HepG2 (cell line): Measurements from ENCODE around the gene UBE2H. TPM values are rescaled to one million over a fixed set of nuclear protein-coding genes. Genes with fewer than 3 reads are reported as not detected.

Experiments used
- ATAC-seq: fragments of 200-7000 bp; cut with Tn5 transposase; 3 replicates; pipeline ENCODE4 v1.9.1; 2020; ENCODE audit warnings: mild to moderate bottlenecking, moderate library complexity
- BruUV-seq: library from RNA; stranded (reverse); fragments of 400-500 nt; replicated peaks from 2 replicates; lab custom pipeline; 2021; lab: Mats Ljungman, UMichigan
- CTCF ChIA-PET: fragments of 300-600 bp; formaldehyde crosslinking; extraction: SDS; loops from one replicate; lab custom pipeline; 2021; ENCODE audit warnings: low total read pairs, inconsistent platforms, low intra/inter-chr PET ratio; lab: Yijun Ruan, JAX
- POLR2A ChIA-PET: fragments of 350-600 bp; sonication (Branson Sonifier 250); formaldehyde crosslinking; loops from one replicate; lab custom pipeline; 2020; ENCODE audit warnings: antibody characterized with exemption, inconsistent platforms; lab: Yijun Ruan, JAX
- DNase-seq: peaks from one replicate; pipeline ENCODE4 v3.0.0-alpha.2; 2015; ENCODE audit warnings: low spot score
- FAIRE-seq: peaks from 3 replicates; lab custom pipeline; 2011; peaks lifted over from hg19 to GRCh38; lab: Jason Lieb, UNC
- H2AFZ ChIP-seq: one replicate; pipeline ENCODE4 v1.6.1; 2011; ENCODE audit warnings: low read length, inconsistent platforms
- H3K27ac ChIP-seq: fragments of 300-600 bp; 3 replicates; pipeline ENCODE4 v1.8.0; 2011; ENCODE audit warnings: mixed run types, mild to moderate bottlenecking, mixed read lengths, low read length, inconsistent platforms; ENCODE audit not compliant: insufficient read depth; ENCODE audit errors: extremely low read length
- H3K27me3 ChIP-seq, 2 experiments: fragments of 200-600 bp in 1 of 2; 2 replicates in 1 of 2; 3 replicates in 1 of 2; pipeline versions ENCODE4 v1.6.0 to v1.8.0; 2011; ENCODE audit warnings: low read length in 2 of 2, mild to moderate bottlenecking in 2 of 2, moderate library complexity in 2 of 2, inconsistent platforms in 1 of 2; ENCODE audit not compliant: insufficient read depth in 2 of 2, control insufficient read depth in 1 of 2
- H3K36me3 ChIP-seq, 2 experiments: fragments of 200-600 bp in 1 of 2; replicated peaks in 1 of 2; 2 replicates in 1 of 2; 3 replicates in 1 of 2; pipeline versions ENCODE4 v1.5.1 to v1.8.0; 2011; ENCODE audit warnings: low read length in 2 of 2, inconsistent platforms in 1 of 2; ENCODE audit not compliant: insufficient read depth in 2 of 2, control insufficient read depth in 1 of 2
- H3K4me1 ChIP-seq: 2 replicates; pipeline ENCODE4 v1.5.1; 2012; ENCODE audit warnings: low read length, inconsistent platforms; ENCODE audit not compliant: insufficient read depth
- H3K4me2 ChIP-seq: 2 replicates; pipeline ENCODE4 v1.6.0; 2011; ENCODE audit warnings: low read depth, low read length, inconsistent platforms
- H3K4me3 ChIP-seq, 3 experiments: fragments of 200-600 bp in 1 of 3; sonication (generic), shearing (Covaris generic) in 1 of 3; replicated peaks in 1 of 3; 2 replicates each; pipeline ENCODE4 v1.5.1; 2011 to 2016; ENCODE audit warnings: low read length in 3 of 3, inconsistent platforms in 2 of 3, low read depth in 2 of 3, mild to moderate bottlenecking in 2 of 3, control low read depth in 1 of 3, mixed read lengths in 1 of 3; ENCODE audit not compliant: insufficient read depth in 1 of 3
- H3K79me2 ChIP-seq: one replicate; pipeline ENCODE4 v1.6.1; 2011; ENCODE audit warnings: low read length, inconsistent platforms; ENCODE audit not compliant: insufficient read depth
- H3K9ac ChIP-seq: 2 replicates; pipeline ENCODE4 v1.6.0; 2011; ENCODE audit warnings: mild to moderate bottlenecking, low read depth, low read length, inconsistent platforms; ENCODE audit not compliant: insufficient read depth
- H3K9me3 ChIP-seq: 2 replicates; pipeline ENCODE4 v1.5.1; 2012; ENCODE audit warnings: mild to moderate bottlenecking, low read length
- H4K20me1 ChIP-seq: 2 replicates; pipeline ENCODE4 v1.6.0; 2011; ENCODE audit warnings: inconsistent platforms, mild to moderate bottlenecking, low read length, moderate library complexity; ENCODE audit not compliant: insufficient read depth
- BCL6 ChIP-seq: IDR thresholded peaks from 2 replicates; pipeline ENCODE4 v1.6.1; 2016; ENCODE audit warnings: missing genetic modification reagents, missing compliant biosample characterization
- ESRRA ChIP-seq: sonication (generic); formaldehyde crosslinking; IDR thresholded peaks from 2 replicates; pipeline ENCODE4 v1.5.1; 2020; ENCODE audit warnings: mild to moderate bottlenecking, low read depth, missing genetic modification reagents
- HNF4A ChIP-seq: sonication (generic); formaldehyde crosslinking; IDR thresholded peaks from 2 replicates; pipeline ENCODE4 v1.4.0; 2020; ENCODE audit warnings: missing genetic modification reagents
- ISX ChIP-seq: sonication (generic); formaldehyde crosslinking; conservative IDR thresholded peaks from 2 replicates; pipeline ENCODE4 v1.5.0; 2020; ENCODE audit warnings: missing genetic modification reagents
- POGZ ChIP-seq: sonication (generic); formaldehyde crosslinking; IDR thresholded peaks from 2 replicates; pipeline ENCODE4 v1.4.0; 2020; ENCODE audit warnings: mild to moderate bottlenecking, missing genetic modification reagents
- ZNF672 ChIP-seq: sonication (generic); formaldehyde crosslinking; IDR thresholded peaks from 2 replicates; pipeline ENCODE4 v1.8.1; 2022; ENCODE audit warnings: missing genetic modification reagents
- ZSCAN20 ChIP-seq: sonication (generic); formaldehyde crosslinking; IDR thresholded peaks from 2 replicates; pipeline ENCODE4 v1.4.0; 2020; ENCODE audit warnings: missing genetic modification reagents, mild to moderate bottlenecking, borderline replicate concordance
- whole genome bisulfite sequencing: methylation state at CpG from one replicate; pipeline ENCODE4 v1.1.6; 2017; ENCODE audit warnings: low lambda C conversion rate; 5-methylcytosine and 5-hydroxymethylcytosine counted together
- in situ Hi-C: cut with HindIII; loops from 2 replicates; pipeline ENCODE4 v1.10.0; 2017; ENCODE audit warnings: low pct_unique_long_range_greater_than_20kb; ENCODE audit not compliant: extremely low pct_ligation_motif_present
- intact Hi-C: fragments of 100-400 bp; cut with micrococcal nuclease; formaldehyde crosslinking; loops from one replicate; pipeline ENCODE4 v1.10.0; 2022; ENCODE audit not compliant: unreplicated experiment
- polyA plus RNA-seq, 8 experiments: library from polyadenylated mRNA; depleted of rRNA in 3 of 8; stranded (reverse) in 7 of 8; unstranded in 1 of 8; fragments of >200 nt; fragmentation: Illumina TruSeq in 4 of 8; extraction: Trizol in 4 of 8; gene quantifications; 2 replicates each; pipeline versions ENCODE4 v1.2.1 to v1.2.3, GENCODE V29; 2011 to 2016; ENCODE audit warnings: low read depth in 4 of 8, missing spikeins in 1 of 8, mixed read lengths in 1 of 8; ENCODE audit not compliant: insufficient read depth in 1 of 8
- total RNA-seq, 5 experiments: library from RNA; depleted of rRNA; stranded (reverse); fragments of >200 nt; fragmentation: Illumina TruSeq; extraction: Trizol; gene quantifications; 2 replicates each; pipeline ENCODE4 v1.2.3, GENCODE V29; 2016; ENCODE audit warnings: low read depth in 1 of 5
- TF ChIP-seq, protein P1 (sequence below): sonication (generic); formaldehyde crosslinking; IDR thresholded peaks from 2 replicates; pipeline ENCODE4 v1.4.0; 2020; ENCODE audit warnings: missing genetic modification reagents, borderline replicate concordance
- TF ChIP-seq, protein P2 (sequence below): IDR thresholded peaks from 2 replicates; pipeline ENCODE4 v1.6.1; 2016; ENCODE audit warnings: low read depth
- TF ChIP-seq, protein P3 (sequence below): sonication (generic); formaldehyde crosslinking; IDR thresholded peaks from 2 replicates; pipeline ENCODE4 v1.5.1; 2020; ENCODE audit warnings: missing genetic modification reagents, mild to moderate bottlenecking, borderline replicate concordance
- TF ChIP-seq, protein P4 (sequence below): IDR thresholded peaks from 2 replicates; pipeline ENCODE4 v1.6.1; 2016; ENCODE audit warnings: mild to moderate bottlenecking, missing biosample characterization, missing genetic modification reagents
- TF ChIP-seq, protein P5 (sequence below): sonication (generic); formaldehyde crosslinking; IDR thresholded peaks from 2 replicates; pipeline ENCODE4 v1.5.0; 2020; ENCODE audit warnings: missing genetic modification reagents

The UBE2H gene
- total and polyA plus RNA-seq, 2 of the 13 experiments (the other 11 are each of a cell fraction or from before 2014, with no cell fraction given) = 15.5 to 40.1 TPM

DNA sequence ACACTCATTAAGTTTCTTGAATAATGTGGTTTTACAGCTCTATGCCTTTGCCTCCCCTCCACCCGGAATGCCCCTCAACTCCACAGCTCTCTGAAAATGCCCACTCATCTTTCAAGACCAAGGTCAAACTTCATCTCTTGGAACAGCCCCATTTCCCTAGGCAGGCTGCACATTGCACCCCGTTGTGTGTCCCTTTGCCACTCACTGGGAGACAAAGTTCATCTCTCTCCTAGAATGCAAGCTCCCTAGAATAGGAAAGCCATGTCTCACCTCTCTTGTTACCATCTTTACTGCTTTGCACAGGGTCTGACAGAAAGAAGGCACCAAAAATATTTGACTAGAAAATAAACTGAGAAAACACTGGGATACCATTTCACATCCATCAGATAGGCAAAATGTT lies 33.3 kb downstream of the UBE2H start:
- Histone ChIP-seq H4K20me1 (peaks cover 51% of the 10 kb centered on the region), H3K4me3 (no peak overlapping the region), H3K9ac (no peak overlapping the region), H3K79me2 (peaks cover 36% of the 10 kb centered on the region), H3K27me3 (no peaks in the 10 kb centered on the region), H3K4me2 (no peak overlapping the region), H3K9me3 (no peaks in the 10 kb centered on the region), H3K36me3 (peaks cover 0 to 3% of the 10 kb centered on the region in 2 experiments; a peak in 2 of 5 replicates), H3K4me1 (peaks cover 27% of the 10 kb centered on the region), H3K27ac (no peak overlapping the region), H2AFZ (no peak overlapping the region)
- peak; percentile 49 for ATAC-seq
- ChIA-PET CTCF (no interaction called here), POLR2A (no interaction called here)
- 69% methylated on average over 2 of the region's 2 CpGs for WGBS
- BruUV-seq = no TSS peak
- peak; percentile 8 for DNase-seq
- FAIRE-seq = no peak
- intact Hi-C loops = no loop called here
- in situ Hi-C loops = no loop called here
- TF ChIP-seq, protein P1, sequence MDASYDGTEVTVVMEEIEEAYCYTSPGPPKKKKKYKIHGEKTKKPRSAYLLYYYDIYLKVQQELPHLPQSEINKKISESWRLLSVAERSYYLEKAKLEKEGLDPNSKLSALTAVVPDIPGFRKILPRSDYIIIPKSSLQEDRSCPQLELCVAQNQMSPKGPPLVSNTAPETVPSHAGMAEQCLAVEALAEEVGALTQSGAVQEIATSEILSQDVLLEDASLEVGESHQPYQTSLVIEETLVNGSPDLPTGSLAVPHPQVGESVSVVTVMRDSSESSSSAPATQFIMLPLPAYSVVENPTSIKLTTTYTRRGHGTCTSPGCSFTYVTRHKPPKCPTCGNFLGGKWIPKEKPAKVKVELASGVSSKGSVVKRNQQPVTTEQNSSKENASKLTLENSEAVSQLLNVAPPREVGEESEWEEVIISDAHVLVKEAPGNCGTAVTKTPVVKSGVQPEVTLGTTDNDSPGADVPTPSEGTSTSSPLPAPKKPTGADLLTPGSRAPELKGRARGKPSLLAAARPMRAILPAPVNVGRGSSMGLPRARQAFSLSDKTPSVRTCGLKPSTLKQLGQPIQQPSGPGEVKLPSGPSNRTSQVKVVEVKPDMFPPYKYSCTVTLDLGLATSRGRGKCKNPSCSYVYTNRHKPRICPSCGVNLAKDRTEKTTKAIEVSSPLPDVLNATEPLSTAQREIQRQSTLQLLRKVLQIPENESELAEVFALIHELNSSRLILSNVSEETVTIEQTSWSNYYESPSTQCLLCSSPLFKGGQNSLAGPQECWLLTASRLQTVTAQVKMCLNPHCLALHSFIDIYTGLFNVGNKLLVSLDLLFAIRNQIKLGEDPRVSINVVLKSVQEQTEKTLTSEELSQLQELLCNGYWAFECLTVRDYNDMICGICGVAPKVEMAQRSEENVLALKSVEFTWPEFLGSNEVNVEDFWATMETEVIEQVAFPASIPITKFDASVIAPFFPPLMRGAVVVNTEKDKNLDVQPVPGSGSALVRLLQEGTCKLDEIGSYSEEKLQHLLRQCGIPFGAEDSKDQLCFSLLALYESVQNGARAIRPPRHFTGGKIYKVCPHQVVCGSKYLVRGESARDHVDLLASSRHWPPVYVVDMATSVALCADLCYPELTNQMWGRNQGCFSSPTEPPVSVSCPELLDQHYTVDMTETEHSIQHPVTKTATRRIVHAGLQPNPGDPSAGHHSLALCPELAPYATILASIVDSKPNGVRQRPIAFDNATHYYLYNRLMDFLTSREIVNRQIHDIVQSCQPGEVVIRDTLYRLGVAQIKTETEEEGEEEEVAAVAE (CRISPR knock-in tag) = no peak
- TF ChIP-seq, protein P2, sequence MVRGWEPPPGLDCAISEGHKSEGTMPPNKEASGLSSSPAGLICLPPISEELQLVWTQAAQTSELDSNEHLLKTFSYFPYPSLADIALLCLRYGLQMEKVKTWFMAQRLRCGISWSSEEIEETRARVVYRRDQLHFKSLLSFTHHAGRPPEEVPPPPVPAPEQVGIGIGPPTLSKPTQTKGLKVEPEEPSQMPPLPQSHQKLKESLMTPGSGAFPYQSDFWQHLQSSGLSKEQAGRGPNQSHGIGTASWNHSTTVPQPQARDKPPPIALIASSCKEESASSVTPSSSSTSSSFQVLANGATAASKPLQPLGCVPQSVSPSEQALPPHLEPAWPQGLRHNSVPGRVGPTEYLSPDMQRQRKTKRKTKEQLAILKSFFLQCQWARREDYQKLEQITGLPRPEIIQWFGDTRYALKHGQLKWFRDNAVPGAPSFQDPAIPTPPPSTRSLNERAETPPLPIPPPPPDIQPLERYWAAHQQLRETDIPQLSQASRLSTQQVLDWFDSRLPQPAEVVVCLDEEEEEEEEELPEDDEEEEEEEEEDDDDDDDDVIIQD (CRISPR knock-in tag) = no peak
- TF ChIP-seq, protein P3, sequence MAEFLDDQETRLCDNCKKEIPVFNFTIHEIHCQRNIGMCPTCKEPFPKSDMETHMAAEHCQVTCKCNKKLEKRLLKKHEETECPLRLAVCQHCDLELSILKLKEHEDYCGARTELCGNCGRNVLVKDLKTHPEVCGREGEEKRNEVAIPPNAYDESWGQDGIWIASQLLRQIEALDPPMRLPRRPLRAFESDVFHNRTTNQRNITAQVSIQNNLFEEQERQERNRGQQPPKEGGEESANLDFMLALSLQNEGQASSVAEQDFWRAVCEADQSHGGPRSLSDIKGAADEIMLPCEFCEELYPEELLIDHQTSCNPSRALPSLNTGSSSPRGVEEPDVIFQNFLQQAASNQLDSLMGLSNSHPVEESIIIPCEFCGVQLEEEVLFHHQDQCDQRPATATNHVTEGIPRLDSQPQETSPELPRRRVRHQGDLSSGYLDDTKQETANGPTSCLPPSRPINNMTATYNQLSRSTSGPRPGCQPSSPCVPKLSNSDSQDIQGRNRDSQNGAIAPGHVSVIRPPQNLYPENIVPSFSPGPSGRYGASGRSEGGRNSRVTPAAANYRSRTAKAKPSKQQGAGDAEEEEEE (CRISPR knock-in tag) = no peak
- peak; percentile 60 for TF ChIP-seq BCL6 (CRISPR knock-in tag)
- TF ChIP-seq ZSCAN20 (CRISPR knock-in tag) = no peak
- peak; percentile 57; the same call in 1 of the 2 replicates for TF ChIP-seq ESRRA (CRISPR knock-in tag)
- peak; percentile 68 for TF ChIP-seq HNF4A (CRISPR knock-in tag)
- TF ChIP-seq, protein P4, sequence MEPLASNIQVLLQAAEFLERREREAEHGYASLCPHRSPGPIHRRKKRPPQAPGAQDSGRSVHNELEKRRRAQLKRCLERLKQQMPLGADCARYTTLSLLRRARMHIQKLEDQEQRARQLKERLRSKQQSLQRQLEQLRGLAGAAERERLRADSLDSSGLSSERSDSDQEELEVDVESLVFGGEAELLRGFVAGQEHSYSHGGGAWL (CRISPR knock-in tag) = no peak
- TF ChIP-seq, protein P5, sequence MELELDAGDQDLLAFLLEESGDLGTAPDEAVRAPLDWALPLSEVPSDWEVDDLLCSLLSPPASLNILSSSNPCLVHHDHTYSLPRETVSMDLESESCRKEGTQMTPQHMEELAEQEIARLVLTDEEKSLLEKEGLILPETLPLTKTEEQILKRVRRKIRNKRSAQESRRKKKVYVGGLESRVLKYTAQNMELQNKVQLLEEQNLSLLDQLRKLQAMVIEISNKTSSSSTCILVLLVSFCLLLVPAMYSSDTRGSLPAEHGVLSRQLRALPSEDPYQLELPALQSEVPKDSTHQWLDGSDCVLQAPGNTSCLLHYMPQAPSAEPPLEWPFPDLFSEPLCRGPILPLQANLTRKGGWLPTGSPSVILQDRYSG (CRISPR knock-in tag) = no peak
- no peak for TF ChIP-seq ZNF672 (CRISPR knock-in tag)
- peak; percentile 41; the same call in 1 of the 2 replicates for TF ChIP-seq POGZ (CRISPR knock-in tag)
- no peak for TF ChIP-seq ISX (CRISPR knock-in tag)
